Measurements from ENCODE around the gene PTGES3L. TPM values are rescaled to one million over a fixed set of nuclear protein-coding genes. Genes with fewer than 3 reads are reported as not detected.

Gene PTGES3L
- total and polyA plus RNA-seq, 2 of the 13 experiments (the other 11 are each of a cell fraction or from before 2014, with no cell fraction given) = 1.2 to 2.9 TPM

- TF ChIP-seq, protein P1, sequence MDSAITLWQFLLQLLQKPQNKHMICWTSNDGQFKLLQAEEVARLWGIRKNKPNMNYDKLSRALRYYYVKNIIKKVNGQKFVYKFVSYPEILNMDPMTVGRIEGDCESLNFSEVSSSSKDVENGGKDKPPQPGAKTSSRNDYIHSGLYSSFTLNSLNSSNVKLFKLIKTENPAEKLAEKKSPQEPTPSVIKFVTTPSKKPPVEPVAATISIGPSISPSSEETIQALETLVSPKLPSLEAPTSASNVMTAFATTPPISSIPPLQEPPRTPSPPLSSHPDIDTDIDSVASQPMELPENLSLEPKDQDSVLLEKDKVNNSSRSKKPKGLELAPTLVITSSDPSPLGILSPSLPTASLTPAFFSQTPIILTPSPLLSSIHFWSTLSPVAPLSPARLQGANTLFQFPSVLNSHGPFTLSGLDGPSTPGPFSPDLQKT (CRISPR knock-in tag; IDR thresholded peaks at IDR 0.05; ENCODE audit: borderline replicate concordance) = 0 out of 2 replicates have a peak, but pooled peaks have one; percentile 30
- TF ChIP-seq ZNF607 (CRISPR knock-in tag; IDR thresholded peaks at IDR 0.05; ENCODE audit: borderline replicate concordance) (peak; percentile 93), ZNF407 (CRISPR knock-in tag; IDR thresholded peaks at IDR 0.05; ENCODE audit: not compliant biosample characterization) (peak; percentile 98), ARID2 (CRISPR knock-in tag; IDR thresholded peaks at IDR 0.05; ENCODE audit: borderline replicate concordance) (peak; percentile 93), FIP1L1 (IDR thresholded peaks at IDR 0.05; ENCODE audit: borderline replicate concordance, insufficient read depth, low read depth, low read length) (no peak), THYN1 (CRISPR knock-in tag; IDR thresholded peaks at IDR 0.05; ENCODE audit: borderline replicate concordance, low read depth) (peak; percentile 55; the same call in 1 of the 2 replicates), NCOA1 (CRISPR knock-in tag; IDR thresholded peaks at IDR 0.05) (0 out of 2 replicates have a peak, but pooled peaks have one; percentile 45), ZNF280B (CRISPR knock-in tag; IDR thresholded peaks at IDR 0.05; ENCODE audit: borderline replicate concordance) (peak; percentile 93), BRD4 (CRISPR knock-in tag; IDR thresholded peaks at IDR 0.05) (peak; percentile 91), CSRNP1 (CRISPR knock-in tag; IDR thresholded peaks at IDR 0.05) (peak; percentile 97), PCBP2 (optimal IDR thresholded peaks at IDR 0.05; ENCODE audit: low read depth, low read length, poor library complexity, severe bottlenecking) (no peak), ZNF329 (CRISPR knock-in tag; IDR thresholded peaks at IDR 0.05; ENCODE audit: low read depth) (peak; percentile 21; the same call in 1 of the 2 replicates), KLF12 (CRISPR knock-in tag; IDR thresholded peaks at IDR 0.05; ENCODE audit: borderline replicate concordance) (peak; percentile 83)
These were observed 42.0 kb upstream of the PTGES3L start, which contains the start of gene VAT1 (continued) for GRCh38 chr17:43021741-43022512.

Measured in HepG2 (cell line).